HepG2 (cell line): Measurements from ENCODE around the gene XG. TPM values are rescaled to one million over a fixed set of nuclear protein-coding genes. Genes with fewer than 3 reads are reported as not detected.

Experiments
- ATAC-seq: fragments of 200-7000 bp; cut with Tn5 transposase; 3 replicates; pipeline ENCODE4 v1.9.1; 2020; ENCODE audit warnings: mild to moderate bottlenecking, moderate library complexity
- BruUV-seq: library from RNA; stranded (reverse); fragments of 400-500 nt; replicated peaks from 2 replicates; lab custom pipeline; 2021; lab: Mats Ljungman, UMichigan
- CTCF ChIA-PET: fragments of 300-600 bp; formaldehyde crosslinking; extraction: SDS; loops from one replicate; lab custom pipeline; 2021; ENCODE audit warnings: low total read pairs, inconsistent platforms, low intra/inter-chr PET ratio; lab: Yijun Ruan, JAX
- POLR2A ChIA-PET: fragments of 350-600 bp; sonication (Branson Sonifier 250); formaldehyde crosslinking; loops from one replicate; lab custom pipeline; 2020; ENCODE audit warnings: antibody characterized with exemption, inconsistent platforms; lab: Yijun Ruan, JAX
- DNase-seq: peaks from one replicate; pipeline ENCODE4 v3.0.0-alpha.2; 2015; ENCODE audit warnings: low spot score
- FAIRE-seq: peaks from 3 replicates; lab custom pipeline; 2011; peaks lifted over from hg19 to GRCh38; lab: Jason Lieb, UNC
- H2AFZ ChIP-seq: one replicate; pipeline ENCODE4 v1.6.1; 2011; ENCODE audit warnings: low read length, inconsistent platforms
- H3K27ac ChIP-seq: fragments of 300-600 bp; 3 replicates; pipeline ENCODE4 v1.8.0; 2011; ENCODE audit warnings: mixed run types, mild to moderate bottlenecking, mixed read lengths, low read length, inconsistent platforms; ENCODE audit not compliant: insufficient read depth; ENCODE audit errors: extremely low read length
- H3K27me3 ChIP-seq, 2 experiments: fragments of 200-600 bp in 1 of 2; 2 replicates in 1 of 2; 3 replicates in 1 of 2; pipeline versions ENCODE4 v1.6.0 to v1.8.0; 2011; ENCODE audit warnings: low read length in 2 of 2, mild to moderate bottlenecking in 2 of 2, moderate library complexity in 2 of 2, inconsistent platforms in 1 of 2; ENCODE audit not compliant: insufficient read depth in 2 of 2, control insufficient read depth in 1 of 2
- H3K36me3 ChIP-seq, 2 experiments: fragments of 200-600 bp in 1 of 2; replicated peaks in 1 of 2; 2 replicates in 1 of 2; 3 replicates in 1 of 2; pipeline versions ENCODE4 v1.5.1 to v1.8.0; 2011; ENCODE audit warnings: low read length in 2 of 2, inconsistent platforms in 1 of 2; ENCODE audit not compliant: insufficient read depth in 2 of 2, control insufficient read depth in 1 of 2
- H3K4me1 ChIP-seq: 2 replicates; pipeline ENCODE4 v1.5.1; 2012; ENCODE audit warnings: low read length, inconsistent platforms; ENCODE audit not compliant: insufficient read depth
- H3K4me2 ChIP-seq: 2 replicates; pipeline ENCODE4 v1.6.0; 2011; ENCODE audit warnings: low read depth, low read length, inconsistent platforms
- H3K4me3 ChIP-seq, 3 experiments: fragments of 200-600 bp in 1 of 3; sonication (generic), shearing (Covaris generic) in 1 of 3; replicated peaks in 1 of 3; 2 replicates each; pipeline ENCODE4 v1.5.1; 2011 to 2016; ENCODE audit warnings: low read length in 3 of 3, inconsistent platforms in 2 of 3, low read depth in 2 of 3, mild to moderate bottlenecking in 2 of 3, control low read depth in 1 of 3, mixed read lengths in 1 of 3; ENCODE audit not compliant: insufficient read depth in 1 of 3
- H3K79me2 ChIP-seq: one replicate; pipeline ENCODE4 v1.6.1; 2011; ENCODE audit warnings: low read length, inconsistent platforms; ENCODE audit not compliant: insufficient read depth
- H3K9ac ChIP-seq: 2 replicates; pipeline ENCODE4 v1.6.0; 2011; ENCODE audit warnings: mild to moderate bottlenecking, low read depth, low read length, inconsistent platforms; ENCODE audit not compliant: insufficient read depth
- H3K9me3 ChIP-seq: 2 replicates; pipeline ENCODE4 v1.5.1; 2012; ENCODE audit warnings: mild to moderate bottlenecking, low read length
- H4K20me1 ChIP-seq: 2 replicates; pipeline ENCODE4 v1.6.0; 2011; ENCODE audit warnings: inconsistent platforms, mild to moderate bottlenecking, low read length, moderate library complexity; ENCODE audit not compliant: insufficient read depth
- FOXP1 ChIP-seq, 2 experiments: fragments of 450-650 bp in 1 of 2; IDR thresholded peaks; 2 replicates each; pipeline ENCODE4 v1.6.1; 2017 to 2018; ENCODE audit warnings: antibody characterized with exemption in 1 of 2
- KIAA2018 ChIP-seq: sonication (generic); formaldehyde crosslinking; IDR thresholded peaks from 2 replicates; pipeline ENCODE4 v1.5.0; 2020; ENCODE audit warnings: mild to moderate bottlenecking, missing genetic modification reagents, borderline replicate concordance
- ZBED4 ChIP-seq: sonication (generic); formaldehyde crosslinking; IDR thresholded peaks from 2 replicates; pipeline ENCODE4 v1.4.0; 2020; ENCODE audit warnings: missing genetic modification reagents, borderline replicate concordance
- WGBS: methylation state at CpG from one replicate; pipeline ENCODE4 v1.1.6; 2017; ENCODE audit warnings: low lambda C conversion rate; 5-methylcytosine and 5-hydroxymethylcytosine counted together
- in situ Hi-C: cut with HindIII; loops from 2 replicates; pipeline ENCODE4 v1.10.0; 2017; ENCODE audit warnings: low pct_unique_long_range_greater_than_20kb; ENCODE audit not compliant: extremely low pct_ligation_motif_present
- intact Hi-C: fragments of 100-400 bp; cut with micrococcal nuclease; formaldehyde crosslinking; loops from one replicate; pipeline ENCODE4 v1.10.0; 2022; ENCODE audit not compliant: unreplicated experiment
- polyA plus RNA-seq, 8 experiments: library from polyadenylated mRNA; depleted of rRNA in 3 of 8; stranded (reverse) in 7 of 8; unstranded in 1 of 8; fragments of >200 nt; fragmentation: Illumina TruSeq in 4 of 8; extraction: Trizol in 4 of 8; gene quantifications; 2 replicates each; pipeline versions ENCODE4 v1.2.1 to v1.2.3, GENCODE V29; 2011 to 2016; ENCODE audit warnings: low read depth in 4 of 8, missing spikeins in 1 of 8, mixed read lengths in 1 of 8; ENCODE audit not compliant: insufficient read depth in 1 of 8
- total RNA-seq, 5 experiments: library from RNA; depleted of rRNA; stranded (reverse); fragments of >200 nt; fragmentation: Illumina TruSeq; extraction: Trizol; gene quantifications; 2 replicates each; pipeline ENCODE4 v1.2.3, GENCODE V29; 2016; ENCODE audit warnings: low read depth in 1 of 5

Gene XG
- total and polyA plus RNA-seq, 2 of the 13 experiments (the other 11 are each of a cell fraction or from before 2014, with no cell fraction given) = not detected

GRCh38 chrX:2703991-2704369, 47.9 kb upstream of the XG start (continued):
- no peak for TF ChIP-seq KIAA2018 (CRISPR knock-in tag)
- no peak for TF ChIP-seq FOXP1 (IDR thresholded peaks at IDR 0.05)
- TF ChIP-seq FOXP1 (CRISPR knock-in tag; IDR thresholded peaks at IDR 0.05) = no peak

- no peak overlapping the region for H3K27ac ChIP-seq
- H3K36me3 ChIP-seq = peaks cover 5 to 9% of the 10 kb centered on the region in 2 experiments; a peak in 1 of 5 replicates
- 90% methylated on average over 18 of the region's 18 CpGs for WGBS
- FAIRE-seq = no peak
- no peak overlapping the region for H3K4me2 ChIP-seq
- H3K9ac ChIP-seq = no peak overlapping the region
- in situ Hi-C loops = no loop called here
- no peak overlapping the region for H3K4me3 ChIP-seq
- no peak for TF ChIP-seq ZBED4 (CRISPR knock-in tag)
- no peaks in the 10 kb centered on the region for H3K27me3 ChIP-seq
- intact Hi-C loops = loop anchor here (5.0 to 10.0 kb wide), 2 partner anchors 48 to 60 kb away; no protein-coding TSS in a partner anchor
- H3K9me3 ChIP-seq = no peaks in the 10 kb centered on the region
- peaks cover 29% of the 10 kb centered on the region for H3K4me1 ChIP-seq
- CTCF ChIA-PET = no interaction called here
- H2AFZ ChIP-seq = no peak overlapping the region
- ATAC-seq = no peak
- no TSS peak for BruUV-seq
- no peak for DNase-seq
- peaks cover 92% of the 10 kb centered on the region for H3K79me2 ChIP-seq
- H4K20me1 ChIP-seq = peaks cover 4% of the 10 kb centered on the region; the same call in 1 of the 2 replicates
- POLR2A ChIA-PET = no interaction called here
Observed at GRCh38 chrX:2705046-2705832, 46.6 kb upstream of the XG start.
